Liver (tissue), 9 donors: Measurements from ENCODE around the gene REPS2. TPM values are rescaled to one million over a fixed set of nuclear protein-coding genes. Genes with fewer than 3 reads are reported as not detected.

Experiments
- DNase-seq: peaks from one replicate; pipeline ENCODE4 v3.0.0-alpha.2; 2017; ENCODE audit warnings: low spot score
- H3K27ac ChIP-seq, 2 donors: one replicate each; pipeline ENCODE4 v1.7.0; 2013; ENCODE audit warnings: inconsistent platforms in 2 of 2, low read length in 2 of 2, control low read depth in 1 of 2, low read depth in 1 of 2, mild to moderate bottlenecking in 1 of 2
- H3K27me3 ChIP-seq, 4 donors: one replicate each; pipeline versions ENCODE4 v1.6.1 to v1.7.0; 2013; ENCODE audit warnings: low read length in 3 of 4, inconsistent platforms in 1 of 4, mild to moderate bottlenecking in 1 of 4, moderate library complexity in 1 of 4; ENCODE audit not compliant: control insufficient read depth in 4 of 4, insufficient read depth in 4 of 4
- H3K36me3 ChIP-seq, 4 donors: one replicate each; pipeline versions ENCODE4 v1.6.1 to v1.7.0; 2013; ENCODE audit warnings: low read length in 3 of 4, mild to moderate bottlenecking in 3 of 4, low read depth in 1 of 4, moderate library complexity in 1 of 4; ENCODE audit not compliant: control insufficient read depth in 4 of 4, insufficient read depth in 3 of 4
- H3K4me1 ChIP-seq, 4 donors: one replicate each; pipeline versions ENCODE4 v1.6.1 to v1.7.0; 2013; ENCODE audit warnings: low read length in 3 of 4, mild to moderate bottlenecking in 3 of 4, moderate library complexity in 1 of 4; ENCODE audit not compliant: control insufficient read depth in 4 of 4, insufficient read depth in 4 of 4
- H3K4me3 ChIP-seq, 3 donors: one replicate each; pipeline versions ENCODE4 v1.6.1 to v1.7.0; 2013; ENCODE audit warnings: low read length in 3 of 3, control low read depth in 1 of 3, low read depth in 1 of 3, mild to moderate bottlenecking in 1 of 3
- H3K9ac ChIP-seq, 2 donors: one replicate each; pipeline ENCODE4 v1.7.0; 2013; ENCODE audit warnings: low read length in 2 of 2, mild to moderate bottlenecking in 2 of 2, moderate library complexity in 2 of 2, control low read depth in 1 of 2, low read depth in 1 of 2
- H3K9me3 ChIP-seq, 4 donors: one replicate each; pipeline versions ENCODE4 v1.6.1 to v1.7.0; 2013; ENCODE audit warnings: low read length in 3 of 4; ENCODE audit not compliant: control insufficient read depth in 4 of 4
- ATF3 ChIP-seq: IDR thresholded peaks from 2 replicates; pipeline ENCODE4 v1.6.1; 2016; ENCODE audit warnings: antibody characterized with exemption
- CTCF ChIP-seq: fragments of 150-350 bp; IDR thresholded peaks from 2 replicates; pipeline ENCODE4 v1.5.1; 2017; ENCODE audit warnings: improper control_type of control experiment, low read depth, low read length; ENCODE audit not compliant: missing input control
- EGR1 ChIP-seq, 2 donors: IDR thresholded peaks; 2 replicates each; pipeline ENCODE4 v1.6.1; 2016 to 2018; ENCODE audit warnings: antibody characterized with exemption in 2 of 2, low read depth in 2 of 2
- FOXA1 ChIP-seq: IDR thresholded peaks from 2 replicates; pipeline ENCODE4 v1.6.1; 2016; ENCODE audit warnings: antibody characterized with exemption
- FOXA2 ChIP-seq: IDR thresholded peaks from 2 replicates; pipeline ENCODE4 v1.6.1; 2016; ENCODE audit warnings: antibody characterized with exemption
- GABPA ChIP-seq, 2 donors: IDR thresholded peaks in 1 of 2; conservative IDR thresholded peaks in 1 of 2; 2 replicates each; pipeline ENCODE4 v1.6.1; 2016; ENCODE audit warnings: antibody characterized with exemption in 2 of 2, mild to moderate bottlenecking in 1 of 2, moderate library complexity in 1 of 2
- HNF4A ChIP-seq, 2 donors: conservative IDR thresholded peaks; 2 replicates each; pipeline ENCODE4 v1.6.1; 2016; ENCODE audit warnings: antibody characterized with exemption in 2 of 2, mild to moderate bottlenecking in 2 of 2
- HNF4G ChIP-seq: IDR thresholded peaks from 2 replicates; pipeline ENCODE4 v1.6.1; 2016; ENCODE audit warnings: antibody characterized with exemption
- JUND ChIP-seq, 2 donors: IDR thresholded peaks; 2 replicates each; pipeline ENCODE4 v1.6.1; 2016; ENCODE audit warnings: antibody characterized with exemption in 2 of 2
- MAX ChIP-seq: IDR thresholded peaks from 2 replicates; pipeline ENCODE4 v1.6.1; 2016; ENCODE audit warnings: antibody characterized with exemption
- NR2F2 ChIP-seq: IDR thresholded peaks from 2 replicates; pipeline ENCODE4 v1.6.1; 2016; ENCODE audit warnings: antibody characterized with exemption
- RAD21 ChIP-seq, 2 donors: IDR thresholded peaks; 2 replicates each; pipeline ENCODE4 v1.6.1; 2016; ENCODE audit warnings: antibody characterized with exemption in 2 of 2, mild to moderate bottlenecking in 2 of 2
- REST ChIP-seq: IDR thresholded peaks from 2 replicates; pipeline ENCODE4 v1.6.1; 2016; ENCODE audit warnings: antibody characterized with exemption, mild to moderate bottlenecking
- RXRA ChIP-seq, 2 donors: IDR thresholded peaks; 2 replicates each; pipeline ENCODE4 v1.6.1; 2017 to 2018; ENCODE audit warnings: antibody characterized with exemption in 2 of 2, mild to moderate bottlenecking in 1 of 2
- SP1 ChIP-seq: IDR thresholded peaks from 2 replicates; pipeline ENCODE4 v1.6.1; 2018; ENCODE audit warnings: antibody characterized with exemption, mild to moderate bottlenecking
- TAF1 ChIP-seq: conservative IDR thresholded peaks from 2 replicates; pipeline ENCODE4 v1.6.1; 2016; ENCODE audit warnings: antibody characterized with exemption, mild to moderate bottlenecking
- YY1 ChIP-seq: IDR thresholded peaks from 2 replicates; pipeline ENCODE4 v1.6.1; 2016; ENCODE audit warnings: antibody characterized with exemption, mild to moderate bottlenecking
- ZBTB33 ChIP-seq: IDR thresholded peaks from 2 replicates; pipeline ENCODE4 v1.6.1; 2016; ENCODE audit warnings: antibody characterized with exemption
- WGBS: extraction: QIAGEN DNeasy Blood & Tissue Kit; methylation state at CpG from one replicate; pipeline ENCODE4 v1.1.7; 2013; 5-methylcytosine and 5-hydroxymethylcytosine counted together
- polyA plus RNA-seq, 2 donors: library from polyadenylated mRNA; stranded (reverse) in 1 of 2; unstranded in 1 of 2; fragments of 200-250 nt in 1 of 2; fragments of >200 nt in 1 of 2; fragmentation: Nextera tagmentation in 1 of 2; extraction: Ambion mirVana in 1 of 2; gene quantifications; one replicate each; pipeline versions ENCODE4 v1.2.1 to v1.2.3, GENCODE V29; 2013 to 2015
- total RNA-seq, 2 donors: library from RNA; depleted of rRNA; stranded (reverse); fragments of >200 nt; gene quantifications; one replicate each; pipeline ENCODE4 v1.2.3, GENCODE V29; 2014
- donor health status: healthy.
- donor health status: healthy.
- donor health status: healthy.
- donor health status: healthy.
- donor health status: healthy.

The REPS2 gene
- total and polyA plus RNA-seq, 4 donors, result 3.5 to 10.7 (median 6.2) TPM

- no peaks in the 10 kb centered on the region for H3K9me3 ChIP-seq
- no peaks in the 10 kb centered on the region for H3K4me1 ChIP-seq
- no peak overlapping the region for H3K9ac ChIP-seq
- no peaks in the 10 kb centered on the region for H3K36me3 ChIP-seq
- DNase-seq, result no peak
- H3K27me3 ChIP-seq, result no peaks in the 10 kb centered on the region
- no peak overlapping the region for H3K4me3 ChIP-seq
- no peak overlapping the region for H3K27ac ChIP-seq
- TF ChIP-seq JUND (IDR thresholded peaks at IDR 0.05) (no peak), NR2F2 (peak; percentile 37)
Measured at GRCh38 chrX:16920075-16920474, 26.4 kb upstream of the REPS2 start.

- no peak for TF ChIP-seq NR2F2
- TF ChIP-seq RXRA (IDR thresholded peaks at IDR 0.05), result no peak
- TF ChIP-seq TAF1, result no peak
- no peak for TF ChIP-seq GABPA (IDR thresholded peaks at IDR 0.05 in 1 of 2, conservative IDR thresholded peaks at IDR 0.05 in 1 of 2)
- TF ChIP-seq HNF4A (conservative IDR thresholded peaks at IDR 0.05), result no peak
- TF ChIP-seq YY1, result no peak
- TF ChIP-seq FOXA1, result no peak
- no peak for TF ChIP-seq CTCF
- TF ChIP-seq SP1, result no peak
- no peak for TF ChIP-seq HNF4G
- TF ChIP-seq EGR1 (IDR thresholded peaks at IDR 0.05; ENCODE audit: low read depth in 2 of 2), result no peak
- TF ChIP-seq RAD21 (IDR thresholded peaks at IDR 0.05), result no peak
- no peak for TF ChIP-seq REST
- TF ChIP-seq ATF3, result no peak
- TF ChIP-seq MAX, result no peak
- TF ChIP-seq JUND (IDR thresholded peaks at IDR 0.05), result no peak
- TF ChIP-seq FOXA2, result no peak
- TF ChIP-seq ZBTB33, result no peak
- H3K36me3 ChIP-seq, result no peaks in the 10 kb centered on the region
- WGBS, result 99% methylated on average over 3 of the region's 3 CpGs
Measured at GRCh38 chrX:16923157-16923556, 23.3 kb upstream of the REPS2 start.

More at GRCh38 chrX:16923157-16923556, 23.3 kb upstream of the REPS2 start:
- DNase-seq, result no peak
- H3K4me3 ChIP-seq, result no peak overlapping the region
- H3K4me1 ChIP-seq, result no peaks in the 10 kb centered on the region
- no peaks in the 10 kb centered on the region for H3K27me3 ChIP-seq
- no peaks in the 10 kb centered on the region for H3K9me3 ChIP-seq
- no peak overlapping the region for H3K9ac ChIP-seq
- H3K27ac ChIP-seq, result no peak overlapping the region
